OCI-LY1 (cell line): ENCODE results near the gene MYO3B.

Experiments used
- EZH2 ChIP-seq: fragments of 200-600 bp; sonication (generic), shearing (Covaris generic); IDR thresholded peaks from 2 replicates; pipeline ENCODE4 v1.8.0; 2017; ENCODE audit warnings: borderline replicate concordance, mixed run types, mild to moderate bottlenecking, antibody characterized with exemption, low read length, moderate library complexity, mixed read lengths
- TF ChIP-seq, protein P1 (sequence below): fragments of 200-600 bp; sonication (generic), shearing (Covaris generic); IDR thresholded peaks from 2 replicates; pipeline ENCODE4 v1.5.1; 2017; ENCODE audit warnings: mild to moderate bottlenecking, antibody characterized with exemption, low read length, moderate library complexity, mixed read lengths

- TF ChIP-seq, protein P1, sequence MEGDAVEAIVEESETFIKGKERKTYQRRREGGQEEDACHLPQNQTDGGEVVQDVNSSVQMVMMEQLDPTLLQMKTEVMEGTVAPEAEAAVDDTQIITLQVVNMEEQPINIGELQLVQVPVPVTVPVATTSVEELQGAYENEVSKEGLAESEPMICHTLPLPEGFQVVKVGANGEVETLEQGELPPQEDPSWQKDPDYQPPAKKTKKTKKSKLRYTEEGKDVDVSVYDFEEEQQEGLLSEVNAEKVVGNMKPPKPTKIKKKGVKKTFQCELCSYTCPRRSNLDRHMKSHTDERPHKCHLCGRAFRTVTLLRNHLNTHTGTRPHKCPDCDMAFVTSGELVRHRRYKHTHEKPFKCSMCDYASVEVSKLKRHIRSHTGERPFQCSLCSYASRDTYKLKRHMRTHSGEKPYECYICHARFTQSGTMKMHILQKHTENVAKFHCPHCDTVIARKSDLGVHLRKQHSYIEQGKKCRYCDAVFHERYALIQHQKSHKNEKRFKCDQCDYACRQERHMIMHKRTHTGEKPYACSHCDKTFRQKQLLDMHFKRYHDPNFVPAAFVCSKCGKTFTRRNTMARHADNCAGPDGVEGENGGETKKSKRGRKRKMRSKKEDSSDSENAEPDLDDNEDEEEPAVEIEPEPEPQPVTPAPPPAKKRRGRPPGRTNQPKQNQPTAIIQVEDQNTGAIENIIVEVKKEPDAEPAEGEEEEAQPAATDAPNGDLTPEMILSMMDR: no peak
- no peak for TF ChIP-seq EZH2
These were observed 18.9 kb upstream of the MYO3B start for GRCh38 chr2:170159060-170159459.
